Muscle of leg (tissue), 11 donors: ENCODE data around the gene PZP. TPM values are rescaled to one million over a fixed set of nuclear protein-coding genes. Genes with fewer than 3 reads are reported as not detected.
A peak's percentile ranks its signal among the peaks of the same experiment; 100 is the strongest.

ENCODE experiments used
- DNase-seq: peaks from one replicate; pipeline ENCODE4 v3.0.0; 2013
- H3K27ac ChIP-seq: one replicate; pipeline ENCODE4 v1.5.1; 2013; ENCODE audit warnings: mild to moderate bottlenecking, low read length, control low read depth
- H3K27me3 ChIP-seq: one replicate; pipeline ENCODE4 v1.6.1; 2013; ENCODE audit warnings: low read length; ENCODE audit not compliant: control insufficient read depth, insufficient read depth
- H3K36me3 ChIP-seq: one replicate; pipeline ENCODE4 v1.6.1; 2013; ENCODE audit warnings: low read length; ENCODE audit not compliant: control insufficient read depth, insufficient read depth
- H3K4me1 ChIP-seq: one replicate; pipeline ENCODE4 v1.6.1; 2013; ENCODE audit warnings: low read length; ENCODE audit not compliant: control insufficient read depth, insufficient read depth
- H3K4me3 ChIP-seq: one replicate; pipeline ENCODE4 v1.5.1; 2013; ENCODE audit warnings: low read length, control low read depth
- H3K9me3 ChIP-seq: replicated peaks from 2 replicates; pipeline ENCODE4 v1.6.1; 2013; ENCODE audit warnings: low read depth, low read length; ENCODE audit not compliant: control insufficient read depth
- WGBS: methylation state at CpG from one replicate; pipeline ENCODE4 v1.1.5; 2013; ENCODE audit warnings: missing lambda C conversion rate; ENCODE audit not compliant: insufficient coverage; 5-methylcytosine and 5-hydroxymethylcytosine counted together
- polyA plus RNA-seq, 8 donors: library from polyadenylated mRNA; unstranded; fragments of 120-200 nt; gene quantifications; one replicate each; pipeline versions ENCODE4 v1.2.1 to v1.2.3, GENCODE V29; 2013; ENCODE audit warnings: inconsistent platforms in 1 of 8, low replicate concordance in 1 of 8; ENCODE audit not compliant: insufficient read length in 8 of 8, insufficient read depth in 1 of 8
- total RNA-seq: library from RNA; stranded (reverse); fragments of 120-200 nt; gene quantifications from one replicate; pipeline ENCODE4 v1.2.4, GENCODE V29; 2013

PZP gene
- total and polyA plus RNA-seq, 9 donors = 0.33 to 0.89 (median 0.71) TPM

- no peaks in the 10 kb centered on the region for H3K9me3 ChIP-seq
- no CpG with 5 or more reads among the region's 1 CpG for WGBS
- DNase-seq = no peak
- no peaks in the 10 kb centered on the region for H3K4me1 ChIP-seq
- H3K27ac ChIP-seq = no peak overlapping the region
- H3K36me3 ChIP-seq = no peaks in the 10 kb centered on the region
- peak overlapping the region; percentile 32 for H3K4me3 ChIP-seq
- H3K27me3 ChIP-seq = no peaks in the 10 kb centered on the region
Observed at GRCh38 chr12:9113987-9114309, 94.2 kb downstream of the PZP start.

GRCh38 chr12:9113296-9113986 lies 94.8 kb downstream of the PZP start:
- Histone ChIP-seq H3K4me1 (no peaks in the 10 kb centered on the region), H3K27ac (no peak overlapping the region), H3K27me3 (no peaks in the 10 kb centered on the region), H3K36me3 (no peaks in the 10 kb centered on the region), H3K9me3 (no peaks in the 10 kb centered on the region), H3K4me3 (peak overlapping the region; percentile 32)
- WGBS = no CpG with 5 or more reads among the region's 7 CpGs
- DNase-seq = no peak

- H3K27ac ChIP-seq = no peak overlapping the region
- H3K9me3 ChIP-seq = no peaks in the 10 kb centered on the region
- DNase-seq = no peak
- H3K27me3 ChIP-seq = no peaks in the 10 kb centered on the region
- no peaks in the 10 kb centered on the region for H3K36me3 ChIP-seq
- no peaks in the 10 kb centered on the region for H3K4me1 ChIP-seq
- H3K4me3 ChIP-seq = no peak overlapping the region
- 86% methylated on average over 4 of the region's 6 CpGs for WGBS
Observed at GRCh38 chr12:9112076-9112853, 95.9 kb downstream of the PZP start.

DNA sequence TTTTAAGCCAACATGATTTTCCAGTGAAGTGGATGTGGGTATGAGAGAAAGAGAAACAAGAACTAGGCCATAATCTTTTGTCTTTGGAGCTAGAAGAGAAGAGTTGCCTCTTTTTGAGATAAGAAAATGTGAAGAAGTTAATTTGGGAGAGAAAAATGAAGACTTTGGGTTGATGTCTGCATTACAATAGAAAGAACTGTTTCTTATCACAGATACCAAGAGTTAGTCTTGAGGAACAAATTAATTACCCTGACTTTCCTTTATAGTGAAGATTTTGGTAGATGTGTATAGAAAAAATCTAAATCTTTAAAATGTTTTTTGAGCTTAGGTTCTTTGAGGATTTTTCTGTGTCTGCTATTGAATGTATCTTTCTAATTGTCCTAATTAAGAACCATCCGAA lies 96.7 kb downstream of the PZP start:
- Histone ChIP-seq H3K4me3 (no peak overlapping the region), H3K4me1 (no peaks in the 10 kb centered on the region), H3K27ac (no peak overlapping the region), H3K36me3 (no peaks in the 10 kb centered on the region), H3K9me3 (no peaks in the 10 kb centered on the region), H3K27me3 (no peaks in the 10 kb centered on the region)
- WGBS = no CpG with 5 or more reads among the region's 1 CpG
- DNase-seq = no peak

GRCh38 chr12:9109737-9110491 lies 98.3 kb downstream of the PZP start:
- H3K4me3 ChIP-seq = no peak overlapping the region
- no peaks in the 10 kb centered on the region for H3K36me3 ChIP-seq
- H3K9me3 ChIP-seq = no peaks in the 10 kb centered on the region
- WGBS = no CpG with 5 or more reads among the region's 3 CpGs
- no peaks in the 10 kb centered on the region for H3K27me3 ChIP-seq
- no peaks in the 10 kb centered on the region for H3K4me1 ChIP-seq
- no peak overlapping the region for H3K27ac ChIP-seq
- no peak for DNase-seq

DNA sequence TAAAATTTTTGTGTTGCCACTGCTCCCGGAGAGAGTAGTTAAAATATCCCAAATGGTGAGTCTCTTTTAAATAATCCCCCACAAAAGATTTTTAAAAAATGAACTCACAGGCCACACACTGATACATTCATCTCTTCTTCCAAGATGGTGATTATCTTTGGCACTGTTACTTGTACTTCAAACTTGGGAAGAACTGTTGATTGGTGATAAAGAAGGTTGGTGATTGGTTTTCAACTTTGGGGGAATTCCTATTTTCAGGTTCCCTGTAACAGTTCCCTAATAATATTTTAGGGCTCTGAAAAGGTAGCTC lies 99.0 kb downstream of the PZP start:
- Histone ChIP-seq H3K27ac (no peak overlapping the region), H3K27me3 (no peaks in the 10 kb centered on the region), H3K9me3 (no peaks in the 10 kb centered on the region), H3K36me3 (no peaks in the 10 kb centered on the region), H3K4me1 (no peaks in the 10 kb centered on the region), H3K4me3 (no peak overlapping the region)
- WGBS = no CpG with 5 or more reads among the region's 1 CpG
- no peak for DNase-seq

- H3K9me3 ChIP-seq = no peaks in the 10 kb centered on the region
- WGBS = no CpG with 5 or more reads among the region's 5 CpGs
- H3K36me3 ChIP-seq = no peaks in the 10 kb centered on the region
- H3K27ac ChIP-seq = no peak overlapping the region
- H3K4me3 ChIP-seq = no peak overlapping the region
- no peaks in the 10 kb centered on the region for H3K4me1 ChIP-seq
- no peaks in the 10 kb centered on the region for H3K27me3 ChIP-seq
- no peak for DNase-seq
Observed at GRCh38 chr12:9108504-9109212, 99.5 kb downstream of the PZP start.

GRCh38 chr12:9107542-9107873 lies 100.7 kb downstream of the PZP start:
- Histone ChIP-seq H3K27ac (no peak overlapping the region), H3K27me3 (no peaks in the 10 kb centered on the region), H3K4me3 (no peak overlapping the region), H3K36me3 (no peaks in the 10 kb centered on the region), H3K4me1 (no peaks in the 10 kb centered on the region), H3K9me3 (no peaks in the 10 kb centered on the region)
- peak; percentile 10 for DNase-seq
- 84% methylated on average over 3 of the region's 3 CpGs for WGBS

DNA sequence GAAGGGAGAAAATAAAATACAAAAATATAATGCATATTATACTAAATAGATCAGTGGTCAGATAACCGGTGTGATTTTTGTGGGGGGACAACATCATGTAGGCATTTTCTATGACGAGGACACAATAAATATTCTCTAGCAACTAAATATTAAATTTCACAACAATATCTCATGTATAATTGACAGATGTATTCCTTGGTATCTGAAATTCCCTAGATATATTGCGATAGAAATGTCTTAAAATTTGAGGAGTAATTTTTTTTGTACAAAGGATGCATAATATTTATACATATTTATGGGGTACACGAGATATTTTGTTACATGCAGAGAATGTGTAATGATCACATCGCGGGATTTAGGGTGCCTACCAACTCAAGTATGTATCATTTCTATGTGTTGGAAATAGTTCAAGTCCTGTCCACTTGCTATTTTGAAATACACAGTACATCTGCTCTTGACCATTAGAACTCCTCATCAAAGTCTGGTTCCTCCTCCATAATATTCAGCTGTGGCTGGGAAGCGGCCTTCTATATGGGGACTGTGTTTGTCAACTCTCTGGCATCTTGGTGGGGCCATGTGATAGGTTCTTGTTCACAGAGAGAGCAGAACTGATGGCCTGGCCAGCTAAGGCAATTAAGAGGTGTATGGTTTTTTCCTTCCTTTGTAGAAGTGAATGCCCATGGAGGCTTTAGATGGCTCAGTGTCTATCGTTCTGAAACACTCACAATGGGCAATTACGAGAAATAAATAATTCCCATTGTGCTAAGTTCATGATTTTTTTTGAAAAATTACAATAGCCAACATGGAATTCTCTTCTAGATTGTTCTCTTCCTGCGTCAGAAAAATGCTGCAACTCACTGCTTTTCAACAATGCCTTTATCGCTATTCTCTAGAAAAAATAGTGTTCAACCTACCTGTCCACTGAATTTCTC lies 101.3 kb downstream of the PZP start:
- no peak overlapping the region for H3K4me3 ChIP-seq
- no peaks in the 10 kb centered on the region for H3K9me3 ChIP-seq
- no peak overlapping the region for H3K27ac ChIP-seq
- DNase-seq = no peak
- H3K36me3 ChIP-seq = no peaks in the 10 kb centered on the region
- 87% methylated on average over 3 of the region's 11 CpGs for WGBS
- H3K4me1 ChIP-seq = no peaks in the 10 kb centered on the region
- no peaks in the 10 kb centered on the region for H3K27me3 ChIP-seq
